CD14-positive monocyte (primary cell): ENCODE measurements around the gene UNC5C. TPM values are rescaled to one million over a fixed set of nuclear protein-coding genes. Genes with fewer than 3 reads are reported as not detected.

Source experiments
- DNase-seq, 3 donors: peaks; one replicate each; pipeline ENCODE4 v3.0.0-alpha.2; 2011 to 2022
- H2AFZ ChIP-seq: 2 replicates; pipeline ENCODE4 v1.6.0; 2012; ENCODE audit warnings: mild to moderate bottlenecking, low read depth, low read length, inconsistent platforms; ENCODE audit not compliant: insufficient read depth, poor library complexity, severe bottlenecking
- H3K27ac ChIP-seq, 2 donors: 1 replicate in 1 of 2; 2 replicates in 1 of 2; pipeline ENCODE4 v1.5.1; 2012 to 2013; ENCODE audit warnings: low read length in 2 of 2, control low read depth in 1 of 2, inconsistent platforms in 1 of 2, low read depth in 1 of 2, mild to moderate bottlenecking in 1 of 2
- H3K27me3 ChIP-seq, 2 donors: one replicate each; pipeline versions ENCODE4 v1.6.0 to v1.6.1; 2011 to 2013; ENCODE audit warnings: low read length in 2 of 2; ENCODE audit not compliant: control insufficient read depth in 2 of 2, insufficient read depth in 2 of 2
- H3K36me3 ChIP-seq, 2 donors: replicated peaks in 1 of 2; 1 replicate in 1 of 2; 2 replicates in 1 of 2; pipeline versions ENCODE4 v1.5.1 to v1.6.1; 2012 to 2013; ENCODE audit warnings: low read length in 2 of 2, control low read depth in 1 of 2, inconsistent platforms in 1 of 2, mild to moderate bottlenecking in 1 of 2; ENCODE audit not compliant: insufficient read depth in 2 of 2, control insufficient read depth in 1 of 2
- H3K4me1 ChIP-seq, 2 donors: 1 replicate in 1 of 2; 2 replicates in 1 of 2; pipeline versions ENCODE4 v1.5.1 to v1.6.1; 2012 to 2013; ENCODE audit warnings: low read length in 2 of 2, control low read depth in 1 of 2, inconsistent platforms in 1 of 2, mild to moderate bottlenecking in 1 of 2, moderate library complexity in 1 of 2; ENCODE audit not compliant: insufficient read depth in 2 of 2, control insufficient read depth in 1 of 2
- H3K4me2 ChIP-seq: replicated peaks from 2 replicates; pipeline ENCODE3; 2012; ENCODE audit warnings: low read length, moderate library complexity, mild to moderate bottlenecking; ENCODE audit not compliant: poor library complexity, severe bottlenecking; ENCODE audit errors: extremely low read depth
- H3K4me3 ChIP-seq, 3 experiments: fragments of 200-600 bp in 1 of 3; sonication (generic) in 1 of 3; replicated peaks in 1 of 3; 1 replicate in 2 of 3; 2 replicates in 1 of 3; pipeline ENCODE4 v1.5.1; 2011 to 2013; ENCODE audit warnings: low read length in 3 of 3, mild to moderate bottlenecking in 3 of 3, control low read depth in 2 of 3, low read depth in 2 of 3, inconsistent platforms in 1 of 3, moderate library complexity in 1 of 3
- H3K79me2 ChIP-seq: 2 replicates; pipeline ENCODE4 v1.6.0; 2012; ENCODE audit warnings: mild to moderate bottlenecking, control low read depth, inconsistent platforms, low read length, moderate library complexity; ENCODE audit not compliant: insufficient read depth
- H3K9ac ChIP-seq: 2 replicates; pipeline ENCODE4 v1.6.0; 2017; ENCODE audit warnings: low read length, mild to moderate bottlenecking; ENCODE audit not compliant: insufficient read depth, poor library complexity, severe bottlenecking
- H3K9me3 ChIP-seq, 2 donors: replicated peaks in 1 of 2; 1 replicate in 1 of 2; 2 replicates in 1 of 2; pipeline versions ENCODE4 v1.5.1 to v1.6.1; 2012 to 2013; ENCODE audit warnings: low read length in 2 of 2, control low read depth in 1 of 2; ENCODE audit not compliant: control insufficient read depth in 1 of 2, insufficient read depth in 1 of 2
- H4K20me1 ChIP-seq: 2 replicates; pipeline ENCODE4 v1.6.0; 2012; ENCODE audit warnings: mild to moderate bottlenecking, low read length, control low read depth, moderate library complexity; ENCODE audit not compliant: insufficient read depth
- H3K27ac Mint-ChIP-seq, 7 donors: one replicate each; pipeline ENCODE4 v1.8.0; 2020; ENCODE audit warnings: mild to moderate bottlenecking in 7 of 7, mixed read lengths in 7 of 7, moderate library complexity in 6 of 7, inconsistent platforms in 2 of 7
- H3K27me3 Mint-ChIP-seq, 3 donors: one replicate each; pipeline ENCODE4 v1.8.0; 2021 to 2022; ENCODE audit warnings: low read depth in 3 of 3, mild to moderate bottlenecking in 3 of 3, mixed read lengths in 3 of 3, moderate library complexity in 3 of 3, inconsistent platforms in 1 of 3
- H3K36me3 Mint-ChIP-seq, 2 donors: one replicate each; pipeline ENCODE4 v1.8.0; 2020; ENCODE audit warnings: mixed read lengths in 2 of 2, inconsistent platforms in 1 of 2, mild to moderate bottlenecking in 1 of 2
- H3K4me1 Mint-ChIP-seq: one replicate; pipeline ENCODE4 v1.8.0; 2020; ENCODE audit warnings: mild to moderate bottlenecking, mixed read lengths
- H3K4me3 Mint-ChIP-seq, 2 donors: one replicate each; pipeline ENCODE4 v1.8.0; 2020; ENCODE audit warnings: mild to moderate bottlenecking in 2 of 2, mixed read lengths in 2 of 2, moderate library complexity in 1 of 2
- H3K9me3 Mint-ChIP-seq, 7 donors: one replicate each; pipeline ENCODE4 v1.8.0; 2020 to 2022; ENCODE audit warnings: mixed read lengths in 7 of 7, mild to moderate bottlenecking in 6 of 7, moderate library complexity in 6 of 7, inconsistent platforms in 2 of 7
- WGBS: methylation state at CpG from one replicate; pipeline ENCODE4 v1.1.5; 2013; ENCODE audit warnings: missing lambda C conversion rate; ENCODE audit not compliant: insufficient coverage; 5-methylcytosine and 5-hydroxymethylcytosine counted together
- intact Hi-C, 2 donors: fragments of 100-400 bp; cut with micrococcal nuclease; formaldehyde crosslinking; loops; one replicate each; pipeline versions ENCODE4 v1.15.0 to v1.15.1; 2023
- polyA plus RNA-seq, 3 donors: library from polyadenylated mRNA; depleted of rRNA in 1 of 3; unstranded in 2 of 3; stranded (reverse) in 1 of 3; fragments of 300-500 nt in 2 of 3; fragments of >200 nt in 1 of 3; fragmentation: Illumina TruSeq in 2 of 3; gene quantifications; 1 replicate in 2 of 3; 2 replicates in 1 of 3; pipeline ENCODE4 v1.2.3, GENCODE V29; 2012 to 2021
- TF ChIP-seq, protein P1 (sequence below): fragments of 200-600 bp; IDR thresholded peaks from one replicate; pipeline ENCODE4 v1.8.0; 2022; ENCODE audit warnings: antibody characterized with exemption, mild to moderate bottlenecking

Gene UNC5C
- polyA plus RNA-seq, 3 donors: 0.03 TPM; not detected in 2

DNA sequence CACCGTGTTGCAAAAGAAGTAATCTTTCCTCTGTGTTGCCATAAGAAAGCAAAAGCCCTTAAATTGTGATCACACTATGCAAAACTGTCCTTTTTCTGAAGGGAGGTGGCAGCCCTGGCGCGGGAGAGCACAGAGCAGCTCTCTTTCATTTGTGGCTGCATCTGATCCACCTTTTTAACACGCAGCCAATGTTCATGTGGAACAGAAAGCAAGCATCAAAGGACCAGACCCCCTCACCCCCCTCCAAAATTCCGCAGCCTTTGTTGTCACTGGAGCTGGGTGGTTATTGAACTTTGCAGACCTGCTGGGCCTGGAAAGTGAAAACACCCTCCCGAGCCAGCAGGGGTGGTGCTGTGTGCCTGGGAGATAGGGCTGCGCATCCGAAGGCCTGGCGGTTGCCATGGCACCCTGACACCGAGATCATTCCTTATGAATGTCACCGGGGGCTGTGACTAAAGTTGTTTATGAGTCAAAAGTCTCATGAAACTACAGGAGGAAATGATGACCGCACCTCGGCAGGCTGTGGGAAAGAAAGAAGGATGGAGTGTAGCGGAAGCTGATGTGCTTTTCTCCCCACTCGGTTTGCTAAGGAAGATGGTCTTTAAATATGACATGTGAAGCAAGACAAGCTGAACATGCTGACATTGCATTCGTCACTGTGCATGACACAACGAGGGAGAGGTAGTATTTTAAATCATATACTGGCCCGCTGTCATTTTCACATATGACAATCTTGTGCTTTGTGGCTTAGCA, 367.4 kb downstream of the UNC5C start:
- Mint-ChIP-seq H3K9me3 (peaks cover 6 to 12% (median 8%) of the 10 kb centered on the region in 7 donors), H3K4me3 (no peak overlapping the region)

DNA sequence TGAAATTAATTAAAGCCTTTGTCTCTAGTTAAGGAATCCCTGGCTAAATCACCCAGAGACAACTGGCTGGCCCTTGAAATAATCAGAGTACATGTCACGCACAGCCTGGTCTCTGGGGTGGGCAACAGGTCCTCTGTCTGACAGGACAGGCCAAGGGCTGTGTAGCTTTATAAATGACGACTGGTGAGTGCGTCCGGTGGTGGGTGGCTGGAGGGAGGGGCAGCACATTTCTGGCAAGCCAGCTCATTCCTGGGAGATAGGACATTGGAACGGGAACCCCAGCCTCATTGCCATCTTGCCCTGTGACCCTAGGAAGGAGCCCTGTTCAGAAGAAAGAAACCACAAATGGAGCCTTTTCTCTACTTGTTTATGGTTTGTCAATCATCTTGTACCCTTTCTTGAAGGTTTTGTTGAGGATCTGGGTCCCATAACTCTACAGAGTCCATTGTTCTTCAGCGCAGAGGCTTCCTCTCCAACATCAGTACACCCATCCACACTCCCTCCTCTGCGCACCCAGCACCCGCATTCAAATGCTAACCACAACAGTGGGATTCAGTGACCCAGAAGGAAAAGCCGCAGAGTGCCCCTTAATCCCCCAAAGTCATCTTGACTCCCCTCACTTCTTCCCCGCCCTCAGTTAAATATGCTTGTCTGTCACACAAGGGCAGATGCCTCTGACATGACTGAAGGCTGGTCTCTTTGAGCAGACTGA, 368.1 kb downstream of the UNC5C start:
- Histone ChIP-seq H4K20me1 (no peaks in the 10 kb centered on the region), H3K79me2 (no peaks in the 10 kb centered on the region), H3K4me2 (no peak overlapping the region), H3K9me3 (peaks cover 4 to 16% of the 10 kb centered on the region in 2 donors), H2AFZ (no peak overlapping the region), H3K27ac (no peak overlapping the region), H3K4me1 (no peaks in the 10 kb centered on the region), H3K27me3 (no peaks in the 10 kb centered on the region), H3K36me3 (no peaks in the 10 kb centered on the region), H3K4me3 (no peak overlapping the region), H3K9ac (no peak overlapping the region)
- 89% methylated on average over 7 of the region's 10 CpGs for WGBS
- no peaks in the 10 kb centered on the region for H3K27me3 Mint-ChIP-seq
- H3K4me1 Mint-ChIP-seq: peaks cover 3% of the 10 kb centered on the region
- TF ChIP-seq, protein P1, sequence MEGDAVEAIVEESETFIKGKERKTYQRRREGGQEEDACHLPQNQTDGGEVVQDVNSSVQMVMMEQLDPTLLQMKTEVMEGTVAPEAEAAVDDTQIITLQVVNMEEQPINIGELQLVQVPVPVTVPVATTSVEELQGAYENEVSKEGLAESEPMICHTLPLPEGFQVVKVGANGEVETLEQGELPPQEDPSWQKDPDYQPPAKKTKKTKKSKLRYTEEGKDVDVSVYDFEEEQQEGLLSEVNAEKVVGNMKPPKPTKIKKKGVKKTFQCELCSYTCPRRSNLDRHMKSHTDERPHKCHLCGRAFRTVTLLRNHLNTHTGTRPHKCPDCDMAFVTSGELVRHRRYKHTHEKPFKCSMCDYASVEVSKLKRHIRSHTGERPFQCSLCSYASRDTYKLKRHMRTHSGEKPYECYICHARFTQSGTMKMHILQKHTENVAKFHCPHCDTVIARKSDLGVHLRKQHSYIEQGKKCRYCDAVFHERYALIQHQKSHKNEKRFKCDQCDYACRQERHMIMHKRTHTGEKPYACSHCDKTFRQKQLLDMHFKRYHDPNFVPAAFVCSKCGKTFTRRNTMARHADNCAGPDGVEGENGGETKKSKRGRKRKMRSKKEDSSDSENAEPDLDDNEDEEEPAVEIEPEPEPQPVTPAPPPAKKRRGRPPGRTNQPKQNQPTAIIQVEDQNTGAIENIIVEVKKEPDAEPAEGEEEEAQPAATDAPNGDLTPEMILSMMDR: no peak
- DNase-seq: no peak
- peaks cover 6 to 12% (median 8%) of the 10 kb centered on the region in 7 donors for H3K9me3 Mint-ChIP-seq
- intact Hi-C loops: no loop called here
- H3K36me3 Mint-ChIP-seq: no peaks in the 10 kb centered on the region
- no peak overlapping the region for H3K4me3 Mint-ChIP-seq
- H3K27ac Mint-ChIP-seq: no peak overlapping the region

More for the DNA sequence above, 367.4 kb downstream of the UNC5C start:
- Histone ChIP-seq H2AFZ (no peak overlapping the region), H3K27ac (no peak overlapping the region), H3K4me3 (no peak overlapping the region), H3K9me3 (peaks cover 4 to 16% of the 10 kb centered on the region in 2 donors), H3K9ac (no peak overlapping the region), H3K27me3 (no peaks in the 10 kb centered on the region), H3K36me3 (no peaks in the 10 kb centered on the region), H4K20me1 (no peaks in the 10 kb centered on the region), H3K4me2 (no peak overlapping the region), H3K4me1 (no peaks in the 10 kb centered on the region), H3K79me2 (no peaks in the 10 kb centered on the region)
- TF ChIP-seq, protein P1: no peak
- peaks cover 3% of the 10 kb centered on the region for H3K4me1 Mint-ChIP-seq
- DNase-seq: peak in 1 of 3 donors; percentile 59
- intact Hi-C loops: no loop called here
- no peaks in the 10 kb centered on the region for H3K36me3 Mint-ChIP-seq
- 78% methylated on average over 14 of the region's 18 CpGs for WGBS
- no peaks in the 10 kb centered on the region for H3K27me3 Mint-ChIP-seq
- H3K27ac Mint-ChIP-seq: peak overlapping the region in 1 of 7 donors; percentile 31
